ENCODE measurements around the gene MLPH.

DNA sequence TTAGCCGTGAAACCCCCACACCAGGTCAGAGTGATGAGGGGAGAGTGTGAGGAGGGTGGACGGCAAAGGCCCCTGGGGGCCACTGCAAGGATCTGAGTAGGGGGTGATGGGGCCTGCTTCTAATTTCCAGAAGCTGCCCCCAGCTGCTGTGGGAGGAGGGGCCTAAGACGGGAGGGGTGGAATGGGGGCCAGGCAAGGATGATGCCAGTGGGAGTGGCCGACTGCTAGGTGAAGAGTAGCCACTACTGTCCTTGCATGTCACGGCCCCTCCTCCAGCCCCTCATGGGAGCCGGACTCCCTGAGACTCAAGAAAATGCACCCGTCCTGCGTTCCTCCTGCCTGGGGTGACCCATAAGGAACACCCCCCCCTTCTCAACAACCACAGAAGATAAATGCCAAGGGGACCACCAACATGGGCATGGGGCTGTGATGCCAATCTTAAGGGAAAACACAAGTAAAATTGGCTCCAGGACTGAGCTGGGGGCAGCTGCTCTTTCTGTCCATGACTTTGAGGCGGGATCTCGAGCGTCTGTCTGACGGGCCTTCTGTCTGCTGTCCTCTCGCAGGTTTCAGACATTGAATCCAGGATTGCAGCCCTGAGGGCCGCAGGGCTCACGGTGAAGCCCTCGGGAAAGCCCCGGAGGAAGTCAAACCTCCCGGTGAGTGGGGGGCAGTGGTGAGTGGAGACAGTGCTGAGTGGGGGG, 55.1 kb downstream of the MLPH start:
- TF ChIP-seq, protein P1, sequence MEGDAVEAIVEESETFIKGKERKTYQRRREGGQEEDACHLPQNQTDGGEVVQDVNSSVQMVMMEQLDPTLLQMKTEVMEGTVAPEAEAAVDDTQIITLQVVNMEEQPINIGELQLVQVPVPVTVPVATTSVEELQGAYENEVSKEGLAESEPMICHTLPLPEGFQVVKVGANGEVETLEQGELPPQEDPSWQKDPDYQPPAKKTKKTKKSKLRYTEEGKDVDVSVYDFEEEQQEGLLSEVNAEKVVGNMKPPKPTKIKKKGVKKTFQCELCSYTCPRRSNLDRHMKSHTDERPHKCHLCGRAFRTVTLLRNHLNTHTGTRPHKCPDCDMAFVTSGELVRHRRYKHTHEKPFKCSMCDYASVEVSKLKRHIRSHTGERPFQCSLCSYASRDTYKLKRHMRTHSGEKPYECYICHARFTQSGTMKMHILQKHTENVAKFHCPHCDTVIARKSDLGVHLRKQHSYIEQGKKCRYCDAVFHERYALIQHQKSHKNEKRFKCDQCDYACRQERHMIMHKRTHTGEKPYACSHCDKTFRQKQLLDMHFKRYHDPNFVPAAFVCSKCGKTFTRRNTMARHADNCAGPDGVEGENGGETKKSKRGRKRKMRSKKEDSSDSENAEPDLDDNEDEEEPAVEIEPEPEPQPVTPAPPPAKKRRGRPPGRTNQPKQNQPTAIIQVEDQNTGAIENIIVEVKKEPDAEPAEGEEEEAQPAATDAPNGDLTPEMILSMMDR (IDR thresholded peaks at IDR 0.05), result no peak
- TF ChIP-seq POLR2A (IDR thresholded peaks at IDR 0.05) (no peak), POLR2AphosphoS5 (IDR thresholded peaks at IDR 0.05; ENCODE audit: insufficient read depth in 1 of 2, low read depth in 1 of 2) (no peak)
